GM19452 (cell line): ENCODE results near the gene KCNJ6.
"Not testable (repeated sequence)": the region's sequence is repeated elsewhere in the genome, so short reads cannot be mapped to it uniquely, and the experiment has no call there.

Experiments
- ATAC-seq: cut with Tn5 transposase; IDR thresholded peaks from one replicate; pipeline ENCODE4 v1.9.1; 2021; ENCODE audit not compliant: unreplicated experiment

Gene KCNJ6, protein sequence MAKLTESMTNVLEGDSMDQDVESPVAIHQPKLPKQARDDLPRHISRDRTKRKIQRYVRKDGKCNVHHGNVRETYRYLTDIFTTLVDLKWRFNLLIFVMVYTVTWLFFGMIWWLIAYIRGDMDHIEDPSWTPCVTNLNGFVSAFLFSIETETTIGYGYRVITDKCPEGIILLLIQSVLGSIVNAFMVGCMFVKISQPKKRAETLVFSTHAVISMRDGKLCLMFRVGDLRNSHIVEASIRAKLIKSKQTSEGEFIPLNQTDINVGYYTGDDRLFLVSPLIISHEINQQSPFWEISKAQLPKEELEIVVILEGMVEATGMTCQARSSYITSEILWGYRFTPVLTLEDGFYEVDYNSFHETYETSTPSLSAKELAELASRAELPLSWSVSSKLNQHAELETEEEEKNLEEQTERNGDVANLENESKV

DNA sequence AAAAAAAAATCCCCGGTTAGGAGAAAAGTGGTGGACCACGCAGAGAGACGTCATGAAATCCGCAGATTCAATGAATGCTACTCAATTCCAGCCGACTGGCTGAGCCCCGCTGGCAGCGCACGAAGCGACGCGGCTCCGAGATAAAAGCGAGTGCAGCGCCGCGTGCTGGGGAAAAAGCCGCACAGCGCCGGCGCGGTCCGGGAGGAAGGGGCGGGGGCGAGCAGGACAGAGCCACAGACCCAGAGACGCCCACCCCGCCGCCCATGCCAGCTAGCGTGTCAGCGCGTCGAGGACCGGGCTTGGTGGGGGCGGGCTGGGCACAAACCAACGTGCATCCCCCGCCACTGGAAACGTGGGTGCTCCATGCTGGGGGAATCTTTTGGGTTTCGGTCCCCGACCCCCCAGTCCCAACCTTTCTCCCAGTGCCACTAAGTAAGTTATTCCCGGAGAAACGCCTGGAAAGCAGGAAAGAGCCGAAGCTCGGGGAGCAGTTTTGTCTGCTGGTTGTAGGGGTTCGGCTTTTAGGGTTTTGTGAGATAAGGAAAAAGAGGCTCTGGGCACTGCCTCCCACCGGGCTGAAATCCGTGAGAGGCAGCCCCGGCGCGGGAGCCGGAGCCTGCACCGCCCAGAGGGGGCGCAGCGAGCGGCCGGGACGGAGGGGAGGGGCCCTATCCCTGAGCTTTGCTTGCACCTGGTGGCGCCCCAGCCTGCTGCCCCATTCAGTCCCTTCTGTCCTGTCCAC, at the start of gene KCNJ6:
Gene KCNJ6 (minus strand): TSS at position 148 of the 742 bp plus-strand sequence. CDS start 75,775 bp downstream, outside the sequence.
- ATAC-seq: no peak

GRCh38 chr21:37965088-37965805, 49.0 kb upstream of the KCNJ6 start:
- no peak for ATAC-seq

DNA sequence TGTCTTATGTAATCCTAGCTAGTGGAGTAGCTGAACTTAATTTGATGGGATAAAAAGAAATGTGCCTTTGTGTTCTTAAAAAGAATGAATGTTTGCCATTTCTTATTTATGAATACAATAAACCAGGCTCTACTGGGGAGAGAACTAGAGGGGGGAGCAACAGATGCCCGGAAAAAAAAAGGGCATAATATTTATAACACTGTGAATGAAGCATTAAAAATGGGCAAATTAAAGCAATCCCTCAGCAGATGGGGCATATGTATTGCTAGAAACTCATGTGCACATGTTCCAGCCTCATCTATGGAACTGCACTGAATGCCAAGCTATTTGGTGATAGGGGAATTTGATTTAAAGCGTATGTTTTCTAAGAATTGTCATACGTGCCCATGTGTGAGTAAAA, 42.3 kb upstream of the KCNJ6 start:
- no peak for ATAC-seq

- no peak for ATAC-seq
Observed at GRCh38 chr21:37956772-37957171, 40.5 kb upstream of the KCNJ6 start.

- no peak for ATAC-seq
Observed at GRCh38 chr21:37945036-37945435, 28.8 kb upstream of the KCNJ6 start.

DNA sequence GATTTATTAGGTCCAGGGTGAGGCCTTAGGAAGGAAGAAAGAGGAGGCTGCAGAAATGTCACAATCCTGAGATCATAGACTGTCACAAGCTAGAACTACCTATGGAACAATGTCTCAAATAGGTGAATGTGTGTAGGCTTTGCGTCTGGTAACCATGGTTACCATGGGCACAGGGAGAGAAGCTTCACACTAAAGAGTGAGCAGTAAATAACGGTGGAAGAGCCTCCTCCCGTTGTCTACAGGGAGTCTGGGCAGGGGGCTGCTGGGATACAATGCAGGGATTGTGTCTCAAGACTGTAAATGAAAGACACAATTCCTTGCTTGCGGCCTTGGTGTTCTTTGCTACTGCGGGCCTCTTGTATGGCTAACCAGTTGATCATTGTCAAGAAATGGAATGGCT, 28.2 kb upstream of the KCNJ6 start:
- no peak for ATAC-seq

DNA sequence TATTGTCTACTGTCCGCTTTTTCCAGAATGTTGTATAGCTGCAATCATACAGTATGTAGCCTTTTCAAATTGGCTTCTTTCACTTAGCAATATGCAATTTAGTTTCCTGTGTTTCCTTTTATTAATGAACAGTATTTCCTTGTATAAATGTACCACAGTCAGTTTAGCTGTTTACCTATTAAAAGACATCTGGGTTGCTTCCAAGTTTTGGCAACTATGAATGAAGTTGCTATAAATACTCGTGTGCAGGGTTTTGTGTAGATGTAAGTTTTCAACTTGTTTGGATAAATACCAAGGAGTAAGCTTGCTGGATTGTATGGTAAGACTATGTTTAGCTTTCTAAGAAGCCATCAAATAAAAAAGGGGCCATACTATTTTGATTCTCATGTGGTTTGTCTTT, 24.4 kb upstream of the KCNJ6 start:
- no peak for ATAC-seq

DNA sequence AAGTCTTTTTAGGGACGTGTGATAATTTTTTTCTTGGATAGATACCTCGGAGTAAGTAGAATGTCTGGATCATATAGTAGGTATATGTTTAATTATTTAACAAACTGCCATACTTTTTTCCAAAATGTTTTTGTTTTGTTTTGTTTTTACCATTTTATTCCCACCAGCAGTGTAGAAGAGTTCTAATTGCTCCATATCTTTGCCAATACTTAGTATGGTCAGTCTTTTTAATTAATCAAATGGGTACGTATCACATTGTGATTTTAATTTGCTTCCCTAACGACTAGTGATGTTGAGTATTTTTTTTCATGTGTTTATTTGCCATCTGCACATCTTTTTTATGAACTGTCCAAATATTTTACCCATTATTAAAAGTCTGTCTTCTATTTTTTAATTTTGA, 23.6 kb upstream of the KCNJ6 start:
- ATAC-seq: no peak

DNA sequence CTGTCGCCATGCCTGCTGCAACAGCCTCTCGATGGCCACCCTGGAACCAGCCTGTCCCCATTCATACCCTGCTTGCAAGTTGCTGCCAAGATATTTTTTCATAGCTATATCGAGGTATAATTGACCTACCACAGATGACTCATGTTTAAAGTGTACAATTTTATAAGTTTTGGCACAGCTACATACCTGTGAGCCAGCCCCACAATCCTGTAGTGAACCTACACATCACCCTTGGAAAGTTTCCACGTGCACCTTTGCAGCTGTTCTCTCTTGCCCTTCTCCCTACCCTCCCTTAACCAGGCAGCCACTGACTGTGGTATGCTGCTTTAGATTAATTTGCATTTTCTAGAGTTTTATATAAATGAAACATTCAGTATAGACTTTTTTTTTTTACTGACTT, 23.0 kb upstream of the KCNJ6 start:
- ATAC-seq: no peak

DNA sequence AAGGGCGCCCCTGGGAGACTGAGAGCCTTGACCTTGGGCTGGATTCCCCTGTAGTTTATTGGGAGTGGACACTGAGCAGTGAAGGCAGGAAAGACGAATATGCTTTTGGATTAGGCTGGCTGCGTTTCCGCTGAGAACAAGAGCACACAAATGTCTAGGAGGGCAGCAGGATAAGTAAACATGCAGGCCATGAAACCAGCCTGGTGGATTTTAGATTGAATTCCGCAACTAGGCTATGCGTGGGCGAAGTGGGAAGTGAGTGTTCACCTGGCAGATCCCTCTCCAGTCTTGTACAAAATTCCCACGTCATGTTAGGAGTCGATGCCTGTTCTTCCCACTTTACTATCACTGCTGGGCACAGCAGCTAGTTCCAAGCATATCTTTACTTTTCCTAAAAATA, 21.4 kb upstream of the KCNJ6 start:
- no peak for ATAC-seq

DNA sequence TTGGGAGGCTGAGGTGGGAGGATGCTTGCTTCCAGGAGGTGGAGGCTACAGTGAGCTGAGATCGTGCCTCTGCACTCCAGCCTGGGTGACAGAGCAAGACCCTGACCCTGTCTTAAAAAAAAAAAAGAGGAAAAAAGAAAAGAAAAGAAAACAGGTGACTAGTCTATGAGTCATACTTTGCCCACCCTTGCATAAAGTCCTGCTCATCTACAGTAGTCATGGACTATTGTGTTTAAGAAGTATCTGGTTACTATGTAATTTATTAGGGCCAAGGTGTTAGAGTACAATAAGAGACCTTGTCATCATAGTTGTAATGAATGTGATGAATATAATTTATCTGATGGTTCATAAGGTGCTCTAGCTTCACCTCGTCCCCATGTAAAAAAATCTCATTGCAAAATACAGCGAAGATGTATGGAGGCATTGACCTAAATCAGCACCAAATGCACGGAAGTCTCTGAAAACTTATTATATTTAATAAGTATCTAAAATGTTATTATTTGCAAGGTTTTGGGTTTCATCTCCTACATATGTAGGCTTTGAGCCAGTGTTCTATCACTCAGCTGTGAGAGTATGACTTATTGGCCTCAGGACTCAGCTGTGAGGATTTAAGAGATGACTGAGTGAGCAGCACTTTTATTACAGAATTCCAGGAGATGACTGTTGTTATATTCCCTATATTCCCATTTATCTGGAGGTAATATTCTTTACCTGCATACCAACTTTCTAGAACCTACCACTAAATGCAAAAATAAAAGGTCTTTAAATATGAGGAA, 19.9 kb upstream of the KCNJ6 start:
- no peak for ATAC-seq

GRCh38 chr21:37932936-37933335, 16.7 kb upstream of the KCNJ6 start:
- no peak for ATAC-seq

DNA sequence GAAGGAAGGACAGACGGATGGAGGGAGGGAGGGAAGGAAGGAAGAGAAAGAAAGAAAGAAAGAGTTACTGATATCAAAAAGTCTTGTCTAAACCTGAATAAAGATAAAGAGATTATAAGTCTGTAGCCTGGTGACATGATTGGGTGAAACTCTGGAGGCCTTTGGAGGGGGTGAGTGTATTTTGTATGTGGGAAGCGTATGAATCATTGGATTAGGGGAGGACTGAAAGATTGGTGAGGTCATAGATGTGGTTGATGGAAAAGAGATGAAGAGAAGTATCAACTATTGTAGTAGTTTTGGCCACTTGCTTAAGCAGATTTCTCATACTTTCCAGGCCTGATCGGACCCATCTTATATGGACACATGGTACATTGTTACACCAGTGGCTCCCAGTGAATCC, 11.5 kb upstream of the KCNJ6 start:
- no peak for ATAC-seq

DNA sequence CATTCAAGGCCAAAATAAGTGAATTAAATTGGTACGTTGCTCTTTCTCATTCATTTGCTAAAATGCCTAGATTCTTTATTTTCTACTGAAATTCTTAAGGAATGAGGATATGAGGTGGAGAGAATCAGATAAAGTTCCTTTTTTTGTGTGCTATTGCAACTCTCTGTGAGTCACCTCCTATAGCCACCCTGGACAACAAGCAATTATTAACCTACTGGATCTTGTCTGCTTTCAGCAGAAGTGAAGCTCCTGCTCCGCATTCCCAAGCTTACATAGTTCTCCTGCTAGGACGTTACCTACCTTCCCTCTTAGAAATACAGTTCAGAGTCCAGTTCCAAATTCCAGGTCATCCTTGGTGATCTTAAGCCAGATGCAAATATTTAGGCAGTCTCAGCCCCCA, 4.8 kb upstream of the KCNJ6 start:
- no peak for ATAC-seq

- ATAC-seq: not testable (repeated sequence)
Observed at GRCh38 chr21:37920302-37920701, 4.0 kb upstream of the KCNJ6 start.

GRCh38 chr21:37917612-37918011, 1.4 kb upstream of the KCNJ6 start:
- no peak for ATAC-seq

GRCh38 chr21:37915941-37916309, 332 bp downstream of the KCNJ6 start:
- ATAC-seq: no peak

- no peak for ATAC-seq
Observed at GRCh38 chr21:37915497-37915911, 753 bp downstream of the KCNJ6 start.

DNA sequence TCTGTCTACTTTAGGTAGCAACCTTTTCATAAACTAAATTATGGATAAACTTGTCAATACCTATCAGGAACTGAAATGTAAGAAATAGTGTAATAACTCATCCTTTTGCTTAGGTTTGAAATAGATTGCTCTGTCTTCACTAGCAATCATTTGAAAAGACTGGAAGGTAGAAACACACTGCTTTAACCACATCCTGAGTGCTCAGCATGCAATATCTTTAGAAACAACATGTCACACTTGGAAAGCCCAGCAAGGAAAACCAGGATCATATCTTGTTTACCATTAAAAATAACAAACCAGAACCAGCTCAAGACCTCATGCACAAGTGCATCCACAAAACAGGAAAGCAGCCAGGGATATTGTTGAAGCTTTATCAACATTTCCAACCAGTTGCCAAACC, 3.6 kb downstream of the KCNJ6 start:
- no peak for ATAC-seq

- no peak for ATAC-seq
Observed at GRCh38 chr21:37909936-37910335, 6.3 kb downstream of the KCNJ6 start.

DNA sequence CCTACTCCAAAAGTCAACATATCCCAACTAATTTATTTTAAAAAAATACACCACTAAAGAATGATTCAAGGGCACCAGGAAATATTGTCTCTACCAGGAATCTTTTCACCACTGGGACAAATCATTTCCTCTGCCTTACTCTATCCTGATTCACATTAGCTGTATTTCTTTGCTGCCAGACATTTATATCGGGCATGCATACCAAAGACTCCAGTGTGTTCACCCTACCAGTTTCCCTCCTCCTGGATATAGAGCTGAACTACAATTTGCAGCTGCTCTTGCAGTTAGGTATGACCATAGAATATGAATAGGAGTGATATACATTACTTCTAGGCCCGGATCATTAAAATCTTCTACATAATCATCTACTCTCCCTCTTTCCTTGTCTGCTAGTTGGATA, 7.6 kb downstream of the KCNJ6 start:
- no peak for ATAC-seq
